Upper lobe of left lung (tissue), 4 donors: Measurements from ENCODE around the gene DENND1B.

Source experiments
- CTCF ChIP-seq, 6 experiments: fragments of 450-650 bp in 4 of 6; fragments of 200-600 bp in 2 of 6; sonication (generic) in 2 of 6; IDR thresholded peaks; one replicate each; pipeline ENCODE4 v1.5.1; 2016 to 2019; ENCODE audit warnings: antibody characterized with exemption in 6 of 6
- POLR2A ChIP-seq, 4 donors: fragments of 450-650 bp; IDR thresholded peaks; one replicate each; pipeline ENCODE4 v1.5.1; 2016 to 2017; ENCODE audit warnings: antibody characterized with exemption in 4 of 4, mild to moderate bottlenecking in 2 of 4

- TF ChIP-seq CTCF (IDR thresholded peaks at IDR 0.05) = no peak
- no peak for TF ChIP-seq POLR2A (IDR thresholded peaks at IDR 0.05)
These were observed 33.6 kb upstream of the DENND1B start for GRCh38 chr1:197808880-197809279.
